ENCODE data around the gene SLC23A3.

The SLC23A3 gene

DNA sequence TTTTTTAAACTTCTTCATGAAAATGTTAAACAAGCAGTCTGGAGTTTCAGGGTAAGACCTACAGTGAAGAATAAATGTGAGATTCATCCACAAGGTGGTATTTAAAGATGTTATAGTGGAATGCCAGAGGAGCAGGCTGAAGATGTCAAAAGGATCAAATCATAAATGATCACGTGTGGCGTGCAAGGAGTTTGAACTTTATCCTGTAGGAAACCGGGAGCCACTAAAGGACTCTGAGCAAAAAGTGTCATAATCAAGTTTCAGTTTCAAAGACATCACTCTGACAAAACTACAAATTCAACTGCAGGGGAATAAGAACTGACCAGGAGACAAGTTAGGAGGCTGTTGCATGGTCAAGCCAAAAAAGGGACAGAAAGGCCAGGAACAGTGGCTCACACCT is 29.1 kb downstream of the SLC23A3 start:
- DNase-seq (ENCODE audit: low read depth), result no peak

DNA sequence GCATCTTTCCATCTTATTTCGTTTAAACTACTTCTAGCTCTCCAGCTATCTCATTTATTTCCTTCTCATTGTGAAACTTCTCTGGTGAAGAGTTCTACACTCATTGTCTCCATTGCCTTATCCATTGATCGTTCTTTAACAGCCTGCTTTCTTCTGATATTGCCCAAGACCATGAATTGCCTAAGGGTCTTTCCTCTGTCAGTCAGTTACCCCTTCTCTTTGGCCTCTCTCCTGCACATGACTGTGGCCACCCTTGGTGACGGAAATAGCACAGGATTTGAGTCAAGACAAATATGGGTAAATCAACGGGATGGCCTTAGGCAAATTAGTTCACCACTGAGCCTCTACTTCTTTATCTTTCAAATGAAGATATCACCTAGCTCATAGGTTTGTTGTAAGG is 35.9 kb downstream of the SLC23A3 start:
- no peak for DNase-seq (ENCODE audit: low read depth)

DNA sequence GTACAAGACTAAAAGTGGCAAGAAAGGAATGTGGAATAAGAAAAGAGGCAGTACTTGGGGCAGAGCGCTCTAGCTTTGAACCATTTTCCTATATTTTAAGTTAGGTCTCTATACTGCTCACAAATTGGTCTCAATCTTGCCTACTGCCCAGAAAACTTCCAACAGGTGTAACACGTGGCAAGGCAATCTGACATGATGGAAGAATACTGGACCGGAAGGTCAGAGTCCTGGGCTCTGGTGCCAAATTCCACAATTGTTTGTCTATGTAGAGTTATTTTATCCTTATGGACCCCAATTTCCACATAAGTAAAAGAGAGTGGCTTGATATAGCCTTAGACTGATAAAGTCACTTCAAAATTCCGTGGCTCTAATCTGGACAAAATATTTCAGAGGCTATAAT is 38.1 kb downstream of the SLC23A3 start:
- DNase-seq (ENCODE audit: low read depth), result no peak

DNA sequence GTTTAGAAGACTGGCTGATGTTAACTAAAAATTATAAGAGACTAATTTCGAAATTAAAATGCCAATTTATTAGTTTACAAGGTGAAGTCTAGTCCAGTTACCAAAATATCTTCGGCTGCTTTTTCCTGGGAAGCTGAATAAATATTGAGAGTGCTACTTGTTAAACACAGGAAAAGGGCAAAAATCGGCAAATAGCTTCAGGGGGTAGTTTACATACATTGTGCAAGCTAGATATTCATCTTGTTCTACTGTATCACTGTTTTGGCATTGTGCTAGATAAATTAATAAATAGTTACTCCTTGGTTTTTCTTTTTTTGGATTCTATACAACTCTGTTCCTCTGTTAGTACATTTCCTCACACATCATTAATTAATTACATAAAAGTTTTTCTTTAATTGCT is 38.5 kb downstream of the SLC23A3 start:
- no peak for DNase-seq (ENCODE audit: low read depth)

DNA sequence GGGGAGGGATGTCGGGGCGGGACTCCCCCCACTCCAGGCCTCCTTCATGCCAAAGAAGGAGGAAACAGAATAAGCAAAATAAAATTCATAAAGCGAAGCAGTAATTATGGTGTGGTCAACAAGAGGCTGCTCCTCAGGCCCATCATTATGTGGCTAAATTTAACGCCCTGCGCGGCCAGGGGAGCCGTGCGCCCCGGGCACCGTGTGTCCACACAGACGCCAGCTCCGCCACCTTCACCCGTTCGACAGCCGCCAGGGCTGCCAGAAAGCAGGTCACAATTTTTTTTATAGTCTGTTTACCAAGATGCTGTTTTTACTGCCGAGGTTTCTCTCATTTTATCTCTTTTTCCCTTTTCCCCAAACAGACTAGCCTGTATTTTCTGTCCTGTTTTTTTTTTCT is 40.2 kb downstream of the SLC23A3 start:
- DNase-seq (ENCODE audit: low read depth), result no peak

DNA sequence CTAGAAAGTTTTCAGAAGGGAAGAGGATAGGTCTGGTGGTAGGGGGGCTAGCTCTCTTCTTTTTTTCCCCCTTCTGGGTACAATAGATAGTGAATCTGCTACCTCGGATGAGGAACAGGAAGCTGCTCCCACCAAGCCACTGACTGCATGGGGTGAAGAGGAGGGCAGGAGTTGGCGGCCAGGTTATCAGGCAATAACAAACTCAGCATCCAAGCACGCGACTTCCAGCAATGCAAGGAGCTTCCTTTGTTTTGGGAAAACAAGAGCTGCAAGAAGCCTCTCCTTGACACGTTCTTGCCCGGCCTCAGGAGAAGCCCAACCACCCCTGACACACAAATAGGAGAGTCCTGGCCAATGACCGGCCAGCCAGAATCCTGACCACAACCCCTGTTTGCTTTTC is 41.4 kb downstream of the SLC23A3 start:
- no peak for DNase-seq (ENCODE audit: low read depth)

DNA sequence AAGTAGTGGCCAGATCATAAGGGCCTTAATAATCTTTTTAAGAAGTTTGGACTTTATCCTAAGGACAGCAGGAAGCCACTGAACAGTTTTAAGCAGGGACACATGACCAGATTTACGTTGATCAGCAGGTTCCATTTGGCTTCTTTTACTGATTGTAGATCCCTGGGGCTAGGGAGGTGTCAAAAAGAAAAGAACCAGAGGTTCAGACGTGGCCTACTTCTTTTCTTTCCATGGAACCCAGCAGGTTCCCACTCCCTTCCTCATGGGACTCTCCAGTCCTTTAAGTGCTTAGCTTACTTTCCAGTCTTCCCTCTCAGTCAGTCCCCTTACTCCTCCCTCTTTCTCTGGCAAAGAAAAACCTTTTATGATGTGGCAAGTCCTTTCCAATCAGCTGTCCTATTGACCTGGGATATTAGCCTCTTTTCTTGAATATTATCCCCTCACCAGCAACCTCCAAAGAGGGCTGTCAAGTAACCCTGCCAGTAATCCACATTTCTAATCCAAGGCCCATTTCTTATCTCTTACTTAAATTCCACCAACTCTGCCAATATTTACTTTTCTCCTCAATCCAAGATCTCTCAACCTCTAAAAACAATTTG is 42.7 kb downstream of the SLC23A3 start:
- DNase-seq (ENCODE audit: low read depth), result no peak

DNA sequence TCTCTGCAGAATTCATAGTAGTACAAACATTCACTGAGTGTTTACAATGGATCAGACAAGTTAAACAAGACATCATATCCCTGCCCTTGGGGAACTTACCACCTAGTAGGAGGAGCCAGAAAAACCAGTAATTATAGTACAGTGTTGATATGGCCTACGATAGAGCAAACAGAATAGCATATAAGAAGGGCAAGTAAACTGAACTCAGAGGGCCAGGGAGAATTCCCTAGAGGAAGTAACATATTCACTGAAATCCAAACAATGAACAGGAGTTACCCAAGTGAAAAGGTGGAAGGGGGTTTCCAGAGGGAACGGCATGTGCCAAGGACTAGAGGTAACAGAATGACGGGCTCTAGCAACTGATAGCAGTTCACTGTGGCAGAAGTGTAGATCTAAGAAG is 43.3 kb downstream of the SLC23A3 start:
- DNase-seq (ENCODE audit: low read depth), result no peak

DNA sequence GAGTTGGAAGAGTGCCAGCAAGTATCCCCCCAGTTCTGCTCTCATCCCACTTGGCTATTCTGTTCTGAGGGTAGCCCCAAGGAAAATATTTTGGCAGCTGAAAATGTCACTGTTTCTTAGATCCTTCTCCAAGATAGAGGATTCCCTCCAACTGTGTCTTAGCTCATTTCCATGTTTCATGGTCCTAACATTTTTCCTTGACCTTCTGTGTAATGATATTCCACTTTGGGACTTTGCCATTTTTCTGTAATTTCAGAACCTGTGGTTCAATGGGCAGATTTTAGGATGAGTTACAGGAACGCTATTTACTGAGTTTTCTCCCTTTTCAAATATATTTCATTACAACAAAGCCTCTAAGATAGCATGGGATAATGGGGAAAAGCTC is 44.0 kb downstream of the SLC23A3 start:
- no peak for DNase-seq (ENCODE audit: low read depth)

DNA sequence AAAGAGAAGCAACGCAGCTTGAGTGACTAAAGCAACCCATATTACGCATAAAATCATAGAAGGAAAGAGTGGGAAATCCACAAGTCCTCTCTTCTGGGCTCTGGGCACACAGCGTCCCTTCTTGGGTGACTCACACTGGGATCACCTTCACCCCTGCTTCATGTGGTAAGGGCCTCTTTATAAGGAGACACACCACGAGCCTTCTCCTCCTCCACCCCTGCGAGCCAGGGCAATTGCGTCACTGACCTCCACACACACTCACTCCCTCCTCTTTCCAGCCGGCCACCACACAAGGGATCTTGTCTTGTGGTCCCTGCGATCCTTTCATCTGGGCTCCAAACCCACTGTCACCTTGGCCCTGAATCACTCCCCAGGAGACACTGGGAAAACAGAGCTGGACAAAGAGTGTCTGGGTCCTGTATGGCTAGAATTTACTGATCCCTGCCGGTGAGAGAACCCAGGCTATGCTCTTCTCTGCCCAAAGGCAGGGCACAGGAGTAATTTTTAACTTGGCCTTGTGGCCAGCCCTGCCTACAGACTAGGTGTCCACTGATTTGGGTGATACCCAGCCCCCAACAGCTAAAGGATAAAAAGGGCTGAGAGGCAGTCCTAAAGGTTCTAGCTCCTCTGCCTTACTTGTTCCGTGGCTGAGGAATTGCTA is 44.5 kb downstream of the SLC23A3 start:
- DNase-seq (ENCODE audit: low read depth), result no peak

DNA sequence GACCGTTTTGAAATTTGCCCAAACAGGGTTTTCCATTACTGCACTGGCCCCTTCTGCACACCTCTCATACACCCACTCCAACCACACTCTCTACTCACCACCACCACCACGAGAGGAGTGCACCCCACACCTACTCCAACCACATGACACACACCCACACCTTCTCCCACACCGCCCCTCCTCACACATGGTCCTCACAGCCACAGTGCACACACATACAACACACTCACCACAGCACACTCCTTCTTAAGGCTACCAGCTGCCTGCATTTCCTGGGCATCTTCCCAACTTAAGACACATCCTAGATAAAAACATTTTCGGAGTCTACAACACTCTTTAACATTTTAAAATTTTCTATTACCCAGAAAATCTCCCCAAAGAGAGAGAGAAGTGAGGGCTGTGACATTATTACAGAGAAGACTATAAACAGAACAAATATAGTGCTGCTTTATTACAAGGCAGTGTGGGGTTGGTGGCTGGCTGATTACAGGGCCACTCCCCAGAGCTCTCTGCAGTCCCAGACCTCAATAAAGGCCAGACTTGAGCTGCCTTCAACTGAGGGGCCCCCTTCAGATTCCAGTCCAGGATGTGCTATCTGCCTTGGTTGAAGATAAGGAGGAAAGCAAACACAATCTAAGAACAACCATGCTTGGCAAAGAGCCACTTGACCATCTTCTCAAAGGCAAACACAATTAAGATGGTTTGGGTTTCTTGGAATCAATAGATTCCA is 45.3 kb downstream of the SLC23A3 start:
- DNase-seq (ENCODE audit: low read depth), result no peak

DNA sequence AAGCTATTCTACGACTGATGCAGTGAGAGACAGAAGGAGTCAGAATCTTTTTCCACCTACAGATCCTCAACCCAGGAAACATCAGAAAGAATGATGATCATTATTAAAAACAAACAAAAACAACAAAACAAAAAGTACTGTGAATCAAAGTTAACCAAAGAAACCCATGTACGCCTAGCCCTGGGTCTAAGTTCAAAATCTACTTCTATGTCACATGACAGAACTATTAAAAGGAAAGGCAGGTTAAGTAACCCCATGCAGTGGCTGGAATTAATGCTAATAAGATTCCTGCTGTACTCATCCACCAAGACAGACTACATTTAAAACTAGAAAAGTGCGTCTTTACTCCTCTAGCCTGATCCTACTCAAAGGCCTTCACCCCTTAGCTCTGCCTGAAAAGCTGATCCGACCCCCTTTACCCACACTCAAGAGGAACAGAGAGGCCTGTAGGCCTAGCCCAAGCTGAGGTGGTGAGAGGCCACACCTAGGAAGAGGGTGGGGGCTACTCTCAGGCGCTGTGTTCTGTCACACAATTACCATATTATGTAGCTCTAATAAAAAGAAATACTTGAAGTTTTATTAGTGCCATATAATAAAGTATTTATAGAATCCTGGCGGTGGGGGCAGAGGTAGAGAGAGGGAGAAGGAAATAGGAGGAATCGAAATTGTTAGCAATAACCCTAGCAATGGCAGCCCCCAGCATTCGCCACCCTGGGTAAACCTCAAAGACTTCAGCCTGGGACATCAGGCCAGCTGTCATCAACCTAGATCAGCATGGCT is 46.3 kb downstream of the SLC23A3 start:
- DNase-seq (ENCODE audit: low read depth), result no peak

DNA sequence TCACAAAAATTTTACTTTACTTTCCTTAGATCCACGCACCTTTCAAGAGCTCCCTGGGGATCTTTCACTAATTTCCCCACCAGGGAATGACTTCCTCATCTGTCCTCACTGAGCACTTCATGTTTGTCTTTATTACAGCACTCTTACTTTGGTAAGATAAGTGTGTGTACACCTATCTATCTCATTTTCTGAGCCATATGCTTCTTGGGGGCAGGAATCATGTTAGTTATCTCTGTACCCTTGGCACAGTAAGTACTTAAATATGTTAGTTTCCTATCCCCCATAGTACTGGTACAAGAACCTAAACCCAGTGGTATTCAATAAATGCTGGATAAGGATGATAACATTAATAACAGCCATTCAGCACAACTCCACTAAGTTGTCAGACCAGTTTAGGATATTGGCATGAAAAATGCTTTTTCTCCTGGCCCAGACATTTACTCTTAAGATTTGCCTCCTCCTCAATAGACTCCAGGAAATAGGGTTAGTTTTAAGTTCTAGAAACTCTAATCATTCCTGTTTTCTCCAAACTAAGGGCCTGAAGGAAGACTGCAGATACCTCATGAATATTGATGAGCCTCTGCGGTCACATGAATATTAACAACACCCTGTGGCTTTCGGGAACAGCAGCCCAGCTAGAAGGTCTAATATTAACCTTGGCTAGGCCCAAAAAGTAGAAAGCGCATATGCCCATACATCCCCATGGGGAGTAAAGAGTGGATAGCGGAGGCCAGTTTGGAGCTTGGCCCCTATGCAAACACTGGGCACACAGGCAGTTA is 47.4 kb downstream of the SLC23A3 start:
- no peak for DNase-seq (ENCODE audit: low read depth)

DNA sequence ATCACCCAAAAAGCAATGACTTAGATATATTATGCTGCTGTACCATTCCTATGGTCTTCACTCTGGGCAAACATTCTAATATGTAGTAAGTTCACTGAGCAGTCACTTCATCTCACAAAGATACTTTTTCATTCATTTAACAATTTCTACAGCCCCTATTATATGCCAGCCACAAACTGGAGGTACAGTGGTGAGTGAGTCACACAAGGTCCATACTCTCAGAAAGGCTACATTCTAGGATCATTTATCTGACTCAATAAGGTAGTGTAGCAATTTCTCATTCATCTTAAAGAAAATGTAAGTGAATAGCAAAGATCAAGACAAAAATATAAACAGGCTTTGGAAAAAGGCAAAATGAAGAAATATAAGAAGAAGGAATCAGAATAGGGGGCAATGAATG is 49.7 kb downstream of the SLC23A3 start:
- no peak for DNase-seq (ENCODE audit: low read depth)

DNA sequence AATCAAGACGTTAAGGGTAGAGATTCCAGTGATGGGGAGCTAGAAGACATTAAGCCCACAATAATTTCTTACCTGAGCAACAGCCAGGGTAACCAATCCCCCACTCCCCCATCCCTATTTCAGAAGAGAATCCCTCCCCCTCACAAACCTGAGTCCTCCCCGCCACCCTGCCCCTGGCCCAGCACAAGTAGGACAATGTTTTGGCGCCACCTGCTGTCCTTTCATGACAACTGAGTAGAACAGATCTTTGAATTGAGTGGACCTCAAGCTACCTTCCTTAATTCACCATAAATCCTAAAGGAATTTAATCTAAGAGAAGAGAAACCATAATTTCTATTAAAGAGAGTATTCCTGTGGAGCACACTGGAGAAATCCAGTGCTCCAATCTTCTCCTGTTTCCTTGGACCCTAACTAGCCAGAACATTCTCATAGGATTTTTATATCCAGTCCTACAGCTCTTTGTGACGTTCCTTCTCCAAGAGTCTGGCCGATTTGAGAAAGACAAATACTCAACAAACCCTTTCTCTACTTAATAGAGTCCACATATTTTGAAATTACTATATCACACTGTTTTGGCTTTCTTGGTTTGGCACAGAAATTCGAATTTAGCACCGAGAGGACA is 50.3 kb downstream of the SLC23A3 start:
- DNase-seq (ENCODE audit: low read depth), result peak; percentile 34

DNA sequence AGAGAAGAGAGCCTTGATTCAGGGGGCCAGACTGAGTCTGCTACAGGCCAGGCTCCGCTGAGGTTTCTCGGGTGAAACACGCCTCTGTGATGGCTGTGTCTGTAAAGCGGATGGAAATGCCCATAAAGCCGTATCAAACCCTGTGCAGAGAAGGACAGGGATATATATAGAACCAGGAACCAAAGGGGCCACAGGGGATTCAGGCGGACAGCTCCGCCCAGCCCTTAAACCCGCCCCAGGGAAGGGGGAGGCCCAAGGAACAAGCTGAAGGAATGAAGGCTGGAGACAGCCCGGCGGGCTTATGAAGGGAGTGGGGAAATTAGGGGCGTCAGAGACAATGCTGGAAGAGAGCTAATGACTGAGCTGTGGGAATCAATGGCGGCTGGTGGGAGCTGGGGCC is 51.3 kb downstream of the SLC23A3 start:
- DNase-seq (ENCODE audit: low read depth), result no peak

DNA sequence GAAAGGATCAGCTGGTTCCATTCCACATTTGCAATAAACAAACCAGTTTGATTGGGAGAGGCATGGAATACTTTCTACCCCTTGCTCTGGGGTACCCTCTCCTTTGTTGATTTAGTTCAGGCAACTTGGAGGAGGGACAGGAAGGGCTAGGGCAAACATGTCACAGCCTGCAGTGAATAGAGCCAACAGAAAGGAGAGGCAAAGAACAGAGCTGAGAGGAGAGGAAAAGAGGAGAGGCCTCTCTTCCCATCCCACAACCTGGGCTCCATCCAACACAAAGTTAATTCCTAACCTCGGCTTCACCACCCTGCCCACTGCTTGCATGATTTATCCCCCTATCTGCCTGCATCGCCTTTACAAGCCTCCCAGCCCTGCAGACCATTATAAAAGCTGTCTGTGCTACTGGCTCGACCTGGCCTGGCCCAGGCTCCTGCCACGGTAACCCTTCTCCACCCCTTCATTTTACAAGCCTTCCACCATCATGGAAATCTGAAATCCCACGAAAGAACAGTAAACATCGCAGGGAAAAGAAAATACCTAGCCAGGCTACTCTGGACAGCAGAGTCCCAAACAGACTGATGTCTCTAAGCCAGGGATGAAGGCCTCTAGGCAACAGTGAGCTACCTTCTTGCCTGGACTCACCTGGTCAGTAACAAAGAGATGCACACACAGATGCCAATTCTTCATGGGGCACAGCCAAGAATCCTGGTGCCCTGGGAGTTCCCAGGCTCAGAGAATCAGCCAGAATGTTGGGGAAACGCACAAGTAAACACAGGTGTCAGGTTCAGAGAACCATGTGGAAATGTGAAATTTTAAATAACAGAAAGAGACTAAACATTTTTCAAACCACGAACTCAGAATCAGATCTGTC is 52.8 kb downstream of the SLC23A3 start:
- no peak for DNase-seq (ENCODE audit: low read depth)

DNA sequence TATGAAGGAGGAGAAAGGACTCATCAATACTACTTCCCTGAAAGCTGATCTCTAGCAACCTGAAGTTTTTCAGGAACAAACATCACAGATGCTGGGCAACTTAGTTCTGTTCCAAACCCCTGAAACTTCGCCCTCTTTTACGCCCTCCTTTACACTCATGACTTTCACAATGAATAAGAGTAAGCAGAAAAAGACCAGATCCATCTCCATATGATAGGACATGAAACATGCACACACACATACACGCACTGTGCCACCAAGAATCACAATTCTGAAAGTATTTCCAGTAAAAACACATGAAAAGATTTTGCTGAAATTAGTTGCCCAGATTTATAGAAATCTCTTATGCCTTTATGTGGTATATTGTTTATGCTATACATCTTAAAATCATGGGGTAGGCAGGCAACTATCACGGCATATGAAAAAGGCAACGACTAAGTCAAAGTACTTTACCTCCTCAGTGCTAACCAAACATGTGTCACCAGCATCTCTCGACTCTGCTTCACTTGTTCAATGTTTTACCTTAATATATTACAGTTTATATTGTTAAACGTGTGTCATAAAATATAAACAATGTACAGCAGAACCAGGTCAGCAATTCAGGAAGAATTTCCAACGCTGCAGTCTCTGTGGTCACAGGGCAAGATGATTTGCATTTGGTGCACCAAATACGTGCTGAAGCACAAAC is 57.0 kb downstream of the SLC23A3 start:
- no peak for DNase-seq (ENCODE audit: low read depth)

DNA sequence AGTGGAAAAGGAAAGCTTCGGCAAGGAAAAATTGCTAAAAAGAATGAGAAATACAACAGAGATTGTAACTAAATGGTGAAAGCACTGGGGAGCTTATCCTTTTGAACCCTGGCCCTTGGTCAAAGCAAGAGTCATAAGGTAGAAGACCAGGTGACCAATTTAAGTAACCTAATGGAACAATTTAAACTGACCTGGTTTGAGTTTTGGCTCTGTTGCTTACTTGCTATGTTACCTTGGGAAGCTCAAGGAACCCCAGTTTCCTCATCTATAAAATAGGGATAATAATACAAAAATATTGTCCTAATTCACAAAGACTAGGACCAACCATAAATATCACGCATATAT is 57.8 kb downstream of the SLC23A3 start:
- DNase-seq (ENCODE audit: low read depth), result no peak

Measured in stimulated activated CD8-positive, alpha-beta memory T cell treated with anti-CD3 and anti-CD28 coated beads, Interleukin-15, amount 100 ng/mL, for 1 hour (primary cell).